Lung microvascular endothelial cell (primary cell): ENCODE measurements around the gene RASSF5. TPM values are rescaled to one million over a fixed set of nuclear protein-coding genes. Genes with fewer than 3 reads are reported as not detected.

Source experiments
- DNase-seq, 2 donors: peaks; one replicate each; pipeline versions ENCODE4 v3.0.0 to v3.0.0-alpha.2; 2010; ENCODE audit warnings: low read depth in 2 of 2
- total RNA-seq: library from RNA; depleted of rRNA; stranded (reverse); fragments of >200 nt; gene quantifications from 2 replicates; pipeline ENCODE4 v1.2.1, GENCODE V29; 2014

Gene RASSF5
- total RNA-seq, 1 donor from 2014 or later, result under 0.01 TPM

DNA sequence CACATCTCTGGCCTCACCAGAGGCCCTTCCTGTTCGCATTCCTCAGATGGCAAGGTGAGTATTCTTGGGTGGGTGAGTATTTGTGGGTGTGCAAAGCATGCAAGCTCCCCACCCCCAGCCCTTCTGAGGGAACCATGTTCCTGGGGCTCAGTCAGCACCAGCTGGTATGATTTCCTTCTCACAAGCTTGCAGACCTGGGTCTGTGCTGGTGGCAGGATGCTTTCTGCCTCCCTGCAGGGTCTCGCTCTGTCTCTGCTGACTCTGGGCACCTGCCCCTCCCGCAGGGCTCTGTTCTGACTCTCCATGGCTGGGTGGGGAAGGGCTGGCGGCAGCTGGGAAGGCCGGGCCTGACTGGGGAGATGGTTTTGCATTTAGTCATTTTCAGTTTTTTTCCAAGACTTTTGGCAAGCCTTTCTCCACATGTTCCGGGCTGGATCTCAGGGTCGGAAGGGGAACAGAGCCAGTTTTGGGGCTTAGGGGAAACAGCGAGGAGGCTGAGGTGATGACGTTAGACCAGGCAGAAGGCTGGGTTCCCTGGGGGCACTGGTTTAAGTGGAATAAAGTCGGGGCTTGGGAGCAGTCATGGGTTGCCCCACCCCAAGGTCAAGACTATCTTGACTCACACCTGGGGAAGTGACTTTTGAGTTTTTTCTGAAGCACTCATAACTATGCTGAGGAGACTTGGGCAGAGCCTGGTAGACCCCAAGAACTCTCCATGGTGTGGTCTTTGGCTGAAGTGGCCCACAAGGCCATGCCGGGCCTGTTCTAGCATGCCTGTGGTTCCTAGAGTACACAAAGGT, 6.2 kb downstream of the RASSF5 start:
- DNase-seq, result no peak

DNA sequence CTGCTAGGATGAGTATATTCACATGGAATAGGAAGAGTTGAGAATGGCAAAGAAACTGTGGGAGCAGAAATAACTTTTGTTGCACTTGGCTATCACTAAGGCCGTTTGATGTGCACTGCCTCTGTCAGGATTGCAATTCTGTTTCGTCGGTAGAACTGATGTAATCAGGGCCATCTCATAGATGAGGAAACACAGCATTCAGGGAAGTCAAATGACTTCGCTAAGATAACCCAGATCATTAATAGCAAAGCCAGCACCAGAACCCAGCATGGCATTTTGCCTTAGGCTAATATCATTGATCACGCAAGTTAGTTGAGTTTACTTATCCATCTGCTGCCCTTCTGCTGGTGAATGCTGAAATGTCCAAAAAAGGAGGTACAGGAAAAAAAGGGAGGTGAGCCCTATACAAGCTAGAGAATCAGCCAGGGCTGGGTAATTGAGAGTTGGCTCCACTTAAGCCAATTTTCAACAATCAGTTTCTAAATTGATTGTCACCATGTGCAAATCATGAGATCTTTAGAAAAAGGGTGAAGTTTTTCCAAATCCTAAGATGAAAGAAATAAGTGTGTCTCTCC, 7.6 kb downstream of the RASSF5 start:
- DNase-seq, result no peak

DNA sequence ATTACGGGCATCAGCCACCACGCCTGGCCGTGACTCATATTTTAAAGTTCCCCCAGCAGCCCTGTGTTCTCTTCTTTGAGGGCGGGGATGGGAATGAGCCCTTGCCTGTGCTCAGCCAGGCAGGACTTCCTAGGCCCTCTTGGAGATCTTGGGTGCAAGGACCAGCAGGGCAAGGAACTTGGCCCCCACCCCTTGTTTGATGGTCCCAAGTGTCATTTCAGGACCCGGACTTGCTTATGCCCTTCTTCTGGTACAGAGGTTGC, 9.3 kb downstream of the RASSF5 start:
- DNase-seq, result no peak

DNA sequence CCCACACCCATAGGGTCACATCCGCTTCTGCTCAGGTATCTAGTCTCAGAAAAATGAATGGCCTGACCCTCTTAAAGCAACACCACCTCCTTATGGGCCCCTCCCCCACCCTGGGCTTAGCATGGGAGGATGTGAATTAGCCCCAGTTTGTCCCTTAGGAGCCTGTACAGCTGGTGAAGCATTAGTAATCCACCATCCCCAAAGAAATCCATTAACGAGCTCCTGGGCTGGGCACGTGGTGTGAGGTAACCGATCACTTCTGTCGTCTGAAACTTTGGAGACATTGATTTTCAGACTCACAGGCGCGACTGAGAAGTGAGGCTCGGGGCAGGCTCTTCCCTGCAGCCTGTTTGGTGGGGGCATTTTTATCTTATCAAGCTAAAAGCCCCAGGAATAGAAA, 10.5 kb downstream of the RASSF5 start:
- no peak for DNase-seq

DNA sequence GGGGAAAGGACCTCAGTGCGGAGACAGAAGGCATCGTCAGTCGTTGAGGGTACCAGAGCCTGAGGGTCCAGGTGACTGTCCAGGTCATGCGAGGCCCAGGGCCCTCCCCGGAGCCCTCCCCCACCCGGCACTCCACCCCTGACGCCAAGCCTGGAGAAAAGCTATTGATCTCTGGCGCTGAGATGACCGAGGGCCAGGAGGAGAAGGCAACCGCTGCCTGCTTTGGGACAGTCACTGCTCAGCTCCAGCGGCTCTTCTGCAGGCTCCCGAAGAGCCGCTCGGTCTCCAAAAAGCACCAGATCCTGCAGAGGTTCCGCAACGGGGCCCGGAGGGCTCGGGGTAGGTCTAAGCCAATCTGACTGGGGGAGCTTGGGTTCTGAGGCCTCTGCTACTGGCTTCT, 10.9 kb downstream of the RASSF5 start:
- DNase-seq, result no peak

DNA sequence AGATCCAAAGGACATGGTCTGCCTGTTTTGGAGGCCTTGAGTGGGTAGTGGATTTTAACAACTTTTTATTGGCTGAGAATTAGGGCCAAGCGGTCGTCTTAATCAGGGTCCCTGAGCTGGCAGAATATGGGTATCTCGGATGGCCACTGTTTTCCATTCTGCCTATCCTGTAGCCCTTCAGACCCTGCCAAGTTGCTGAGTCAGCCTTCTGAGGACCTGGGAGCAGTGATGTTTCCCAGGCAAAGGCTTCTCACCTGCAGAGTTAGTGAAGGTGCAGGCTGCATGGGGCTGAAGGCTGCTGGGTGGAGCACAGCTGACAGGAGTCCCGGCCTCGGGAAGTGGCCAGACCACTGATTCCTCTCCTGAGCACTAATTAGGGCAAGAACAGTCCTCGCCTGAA, 11.4 kb downstream of the RASSF5 start:
- no peak for DNase-seq

DNA sequence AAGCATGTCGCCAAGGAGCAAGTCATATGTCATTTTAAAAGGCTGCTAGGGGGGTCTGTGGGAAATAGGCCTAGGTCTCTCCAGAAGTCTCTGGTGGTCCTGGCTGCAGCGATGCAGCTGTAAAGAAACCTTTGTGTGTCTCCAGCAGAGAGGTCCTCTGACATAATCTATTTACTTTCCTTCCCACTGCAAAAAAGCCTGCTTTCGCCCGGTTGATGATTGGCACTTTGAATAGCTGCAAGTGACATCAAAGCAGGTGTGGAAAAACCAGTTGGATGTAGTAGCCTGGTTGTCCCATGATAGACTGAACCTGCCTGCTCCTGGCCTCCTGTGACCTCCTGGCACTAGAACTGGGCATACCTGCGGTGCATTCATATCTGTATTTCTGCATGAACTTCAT, 13.8 kb downstream of the RASSF5 start:
- no peak for DNase-seq

DNA sequence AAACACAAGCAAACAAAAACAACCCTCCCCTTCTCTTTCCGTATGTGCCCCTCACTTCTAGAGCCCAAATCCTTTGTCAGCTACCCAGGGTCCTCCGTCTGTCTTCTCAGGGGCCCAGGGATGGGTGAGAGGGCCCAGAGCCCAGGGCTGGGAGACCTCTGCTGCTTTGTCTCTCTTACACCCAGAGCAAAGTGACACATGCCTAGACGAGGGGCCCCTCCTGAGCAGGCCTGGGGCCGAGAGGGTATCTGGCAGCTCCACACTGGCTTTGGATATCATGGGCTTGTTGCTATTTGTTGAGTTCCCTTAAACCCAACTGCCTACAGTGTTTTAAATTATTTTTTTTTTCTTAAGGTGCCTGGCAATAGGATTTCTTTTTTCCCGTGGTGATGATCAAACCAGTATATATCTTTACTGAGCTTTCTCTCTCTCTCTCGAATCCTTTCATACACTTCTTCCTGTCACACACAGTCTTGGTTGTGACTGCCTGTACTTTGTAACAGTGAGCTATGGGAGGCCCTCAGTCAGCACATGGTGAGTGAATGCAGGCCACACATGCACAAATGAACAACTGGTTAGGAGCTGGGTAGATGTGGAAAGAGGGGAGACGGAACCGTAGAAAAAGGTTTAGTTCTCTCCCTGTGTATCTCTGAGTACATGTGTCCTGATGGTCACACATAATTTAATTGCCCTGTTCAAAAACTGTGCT, 14.5 kb downstream of the RASSF5 start:
- no peak for DNase-seq

DNA sequence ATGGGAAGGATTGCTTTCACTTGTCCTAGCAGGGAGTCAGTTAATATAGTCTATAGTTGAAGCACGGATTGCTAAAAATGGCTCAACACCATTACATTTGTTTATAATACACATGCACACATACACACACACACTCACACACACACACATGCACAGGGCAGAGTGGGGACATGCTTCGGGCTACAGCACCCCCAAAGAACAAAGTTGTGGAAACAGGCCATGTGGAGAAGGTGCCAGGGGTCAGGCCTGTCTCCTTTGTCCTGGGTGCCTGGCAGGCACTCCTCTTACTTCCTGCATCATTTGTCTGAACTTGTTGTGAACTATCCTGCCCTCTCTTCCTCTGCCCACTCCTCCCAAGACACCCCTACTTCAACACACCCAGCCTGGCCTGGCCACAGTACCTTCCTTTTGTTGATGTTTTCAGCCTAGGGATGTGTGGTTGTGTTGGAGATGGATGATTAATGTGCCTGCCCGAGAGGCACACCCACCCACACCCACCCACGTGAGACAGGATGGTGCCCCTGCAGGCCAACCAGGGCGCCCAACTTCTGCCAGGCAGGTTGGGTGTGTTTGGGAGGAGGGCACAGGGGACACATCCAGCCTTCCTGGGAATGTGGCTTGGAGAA, 17.5 kb downstream of the RASSF5 start:
- no peak for DNase-seq

DNA sequence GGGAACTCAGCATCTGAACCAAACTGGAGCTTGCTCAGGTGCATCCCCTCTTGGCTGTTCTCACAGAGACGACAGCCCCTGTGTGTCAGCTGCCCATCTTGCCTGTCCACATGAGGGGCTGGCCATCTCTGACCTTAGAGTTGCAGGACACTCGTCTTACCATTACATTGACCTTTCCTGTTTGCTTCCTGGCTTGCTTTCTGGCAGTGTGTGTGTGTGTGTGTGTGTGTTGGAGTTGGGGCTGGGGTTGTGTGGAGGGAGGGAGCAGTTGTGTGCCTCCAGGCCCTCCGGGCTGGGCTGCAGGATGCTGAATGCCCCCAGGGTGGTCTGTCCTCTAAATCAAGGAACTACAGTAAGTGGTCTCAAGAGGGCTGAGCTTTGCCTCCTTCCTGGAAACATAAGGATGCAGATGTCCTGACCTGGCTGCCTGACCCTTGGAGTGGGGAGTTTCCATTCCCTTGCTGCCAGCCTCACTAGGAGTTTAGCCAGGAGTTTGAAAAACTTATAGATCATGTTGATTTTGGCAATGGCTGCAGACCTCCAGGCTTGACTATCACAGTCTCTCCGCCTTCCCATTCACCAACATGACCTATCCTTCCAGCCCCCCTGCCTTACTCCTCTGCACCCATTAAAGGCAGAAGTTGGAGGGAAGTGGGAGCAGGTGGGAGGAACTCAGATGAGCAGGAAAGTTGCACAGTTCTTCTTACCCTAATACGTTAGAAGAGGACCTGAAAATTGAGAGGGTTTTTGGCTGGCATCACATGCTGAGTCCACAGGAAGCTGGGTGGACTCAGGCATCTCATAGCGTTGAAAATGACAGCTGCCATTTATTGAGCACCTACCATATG, 19.0 kb downstream of the RASSF5 start:
- no peak for DNase-seq

DNA sequence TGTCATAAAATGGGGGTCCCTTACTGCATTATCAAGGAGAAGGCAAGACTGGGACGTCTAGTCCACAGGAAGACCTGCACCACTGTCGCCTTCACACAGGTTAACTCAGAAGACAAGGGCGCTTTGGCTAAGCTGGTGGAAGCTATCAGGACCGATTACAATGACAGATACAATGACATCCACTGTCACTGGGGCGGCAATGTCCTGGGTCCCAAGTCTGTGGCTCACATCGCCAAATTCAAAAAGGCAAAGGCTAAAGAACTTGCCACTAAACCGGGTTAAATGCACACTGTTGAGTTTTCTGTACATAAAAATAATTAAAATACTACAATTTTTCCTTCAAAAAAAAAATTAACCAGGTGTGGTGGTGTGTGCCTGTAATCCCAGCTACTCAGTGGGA, 22.1 kb downstream of the RASSF5 start:
- DNase-seq, result no peak

DNA sequence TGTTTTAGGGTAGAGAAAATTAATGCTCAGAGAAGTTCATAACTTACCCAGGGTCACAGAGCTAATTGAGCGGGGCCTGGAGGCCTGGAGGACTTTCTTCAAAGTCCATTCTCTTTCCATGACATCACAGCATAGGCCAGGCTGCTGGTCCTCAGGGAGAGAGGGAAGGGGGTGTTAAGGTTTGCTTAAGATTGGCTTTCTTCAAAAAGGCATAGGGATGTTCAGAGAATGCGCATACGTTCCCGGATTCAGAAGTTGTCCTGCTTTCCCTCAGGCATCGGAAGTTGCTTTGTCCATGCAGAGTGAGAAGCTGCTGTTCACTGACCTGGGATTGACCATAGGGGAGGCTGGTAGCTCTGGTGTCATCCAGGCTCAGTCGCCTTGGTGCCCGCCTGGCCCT, 25.0 kb downstream of the RASSF5 start:
- no peak for DNase-seq

DNA sequence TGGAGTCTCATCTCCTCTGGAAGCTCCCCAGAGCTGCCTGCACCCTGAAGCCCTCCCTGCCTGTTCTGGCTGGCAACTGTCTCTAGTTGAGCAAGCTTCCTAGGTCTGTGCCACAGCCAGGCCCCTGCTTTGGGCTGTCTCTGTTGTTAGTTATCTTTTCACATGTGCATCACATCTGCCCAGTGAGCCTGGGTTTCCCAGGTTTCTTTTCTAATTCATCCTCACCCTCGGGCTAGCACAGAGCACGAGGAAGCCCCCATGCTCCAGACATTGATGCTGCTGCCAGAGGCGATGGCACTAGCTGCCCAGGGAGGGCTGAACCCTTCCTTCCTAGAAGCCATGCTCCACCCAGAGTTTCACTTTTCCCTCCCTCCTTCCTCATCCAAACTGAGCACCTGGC, 27.2 kb downstream of the RASSF5 start:
- no peak for DNase-seq

DNA sequence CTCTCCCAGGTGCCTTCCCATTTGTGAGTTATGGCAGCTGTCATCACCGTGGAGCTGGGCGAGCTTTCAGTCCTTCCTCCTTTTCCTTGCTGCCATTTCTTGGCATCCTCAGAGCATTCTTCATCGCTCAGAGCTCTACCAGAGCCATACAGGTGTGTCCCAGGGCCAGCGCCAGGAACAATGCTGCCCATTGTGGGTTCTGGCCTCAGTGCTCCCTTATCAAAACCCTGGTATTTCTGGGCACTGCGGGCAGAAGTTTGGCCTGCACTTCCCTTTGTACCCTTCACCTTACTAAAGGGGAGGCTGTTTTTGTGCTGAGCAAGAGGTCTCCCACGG, 28.5 kb downstream of the RASSF5 start:
- DNase-seq, result no peak

DNA sequence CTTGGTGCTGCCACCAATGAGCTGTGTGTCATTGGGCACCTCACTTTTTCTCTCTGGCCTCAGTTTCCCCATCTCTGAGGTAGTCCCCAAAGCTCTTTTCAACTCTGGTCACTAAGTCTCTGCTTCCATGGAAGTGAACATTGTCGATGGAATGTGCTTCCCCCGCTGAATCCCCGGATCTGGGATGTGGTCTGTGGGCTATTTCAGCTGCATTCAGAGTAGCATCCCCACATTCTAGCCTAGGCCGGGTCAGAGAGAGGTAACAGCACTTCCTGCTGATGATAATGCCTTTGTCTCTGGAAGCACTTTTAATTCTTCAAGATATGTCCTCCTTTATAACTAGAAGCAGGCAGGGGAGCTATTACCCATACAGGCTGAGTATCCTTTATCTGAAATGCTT, 29.8 kb downstream of the RASSF5 start:
- no peak for DNase-seq

DNA sequence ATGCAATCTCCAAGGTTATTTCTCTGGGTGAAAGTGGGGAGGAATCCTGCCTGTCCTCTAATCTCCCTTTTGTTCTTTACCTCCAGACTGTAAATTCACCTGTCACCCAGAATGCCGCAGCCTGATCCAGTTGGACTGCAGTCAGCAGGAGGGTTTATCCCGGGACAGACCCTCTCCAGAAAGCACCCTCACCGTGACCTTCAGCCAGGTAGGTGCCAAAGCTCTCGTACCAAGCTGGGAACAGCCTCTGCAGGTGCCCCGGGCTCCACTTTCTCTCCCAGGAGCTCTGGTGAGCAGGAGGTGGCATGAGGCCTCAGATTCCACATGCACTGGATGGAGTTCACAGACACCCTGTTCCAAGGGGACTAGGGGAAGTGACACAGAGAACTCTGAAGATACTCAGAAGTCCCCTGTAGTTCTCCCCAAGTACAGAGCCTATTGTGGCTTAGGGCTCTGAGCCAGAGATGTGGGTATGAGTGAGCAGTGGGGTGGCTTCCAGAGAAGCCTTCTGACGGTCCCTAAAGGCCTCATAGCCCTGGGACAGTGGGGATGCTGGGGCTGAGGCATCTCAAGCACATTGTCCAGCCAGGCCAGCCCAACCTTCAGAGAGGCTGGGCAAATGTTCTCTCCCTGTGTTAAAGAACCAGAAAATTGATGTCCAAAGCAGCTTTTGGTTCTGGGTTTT, 30.9 kb downstream of the RASSF5 start:
- no peak for DNase-seq

DNA sequence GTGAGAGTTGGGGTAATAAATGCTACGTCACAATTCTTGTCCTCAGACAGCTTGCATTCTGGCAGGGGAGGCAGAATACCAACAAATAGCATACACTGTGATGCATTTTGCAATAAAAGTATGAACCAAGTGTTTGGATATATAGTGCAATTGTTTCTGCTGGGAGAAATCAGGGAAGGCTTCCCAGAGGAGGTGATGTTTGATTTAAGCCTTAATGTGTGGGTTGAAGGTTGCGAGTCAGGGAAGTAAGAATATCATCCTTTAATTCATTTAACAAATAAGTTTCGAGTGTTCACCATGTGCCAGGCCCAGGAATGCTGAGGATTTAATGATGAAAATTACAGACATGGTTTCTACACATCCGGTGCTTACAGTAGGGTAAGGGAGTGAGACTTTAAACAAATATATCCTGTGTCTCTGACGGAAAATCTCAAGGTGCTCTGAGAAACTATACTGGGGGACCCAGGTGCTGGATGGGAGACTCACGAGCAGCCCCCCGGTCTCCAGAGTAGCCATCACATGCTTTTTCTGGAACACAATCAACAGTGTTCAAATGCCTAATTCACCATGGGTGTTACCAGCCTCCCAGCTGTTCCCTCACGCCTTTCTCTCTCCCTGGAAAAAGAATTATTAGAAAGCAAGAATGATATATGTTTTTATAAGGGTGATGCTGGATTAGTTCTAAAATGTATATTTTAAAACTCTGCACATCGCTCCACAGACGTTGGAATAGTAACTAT, 31.7 kb downstream of the RASSF5 start:
- no peak for DNase-seq

DNA sequence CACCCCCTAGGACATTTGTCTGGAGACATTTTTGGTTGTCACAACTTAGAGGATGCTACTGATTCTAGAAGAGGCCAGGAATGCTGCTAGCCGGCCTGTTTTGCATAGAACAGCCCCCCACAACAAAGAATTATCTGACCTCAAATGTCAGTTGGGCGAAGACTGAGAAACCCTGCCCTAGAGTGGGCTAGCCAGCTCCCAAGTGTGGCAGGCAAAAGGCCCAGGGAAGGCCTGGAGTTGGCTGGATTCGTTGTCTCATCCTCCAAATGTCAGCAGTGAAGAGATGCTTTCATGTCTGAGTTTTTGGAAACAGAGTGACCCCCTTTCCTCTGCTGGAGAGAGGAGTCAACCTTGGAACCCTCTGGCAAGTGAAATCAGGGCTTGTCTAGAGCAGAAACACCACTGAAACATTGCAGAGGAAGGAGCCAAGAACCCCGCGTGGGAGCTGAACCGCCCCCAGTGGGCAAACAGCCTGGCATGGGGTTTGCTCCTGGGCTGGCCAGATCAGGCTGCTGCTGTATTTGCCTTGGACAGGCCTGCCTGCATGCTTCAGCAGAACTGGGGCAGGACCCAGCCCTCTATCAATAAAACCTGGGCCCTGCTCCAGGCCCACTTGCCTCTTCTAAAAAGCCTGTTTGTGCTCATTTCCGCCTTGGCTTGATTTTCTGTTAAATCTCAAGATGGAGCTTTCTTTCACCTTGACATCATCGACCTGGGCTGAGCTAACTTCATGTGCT, 32.9 kb downstream of the RASSF5 start:
- DNase-seq, result no peak

DNA sequence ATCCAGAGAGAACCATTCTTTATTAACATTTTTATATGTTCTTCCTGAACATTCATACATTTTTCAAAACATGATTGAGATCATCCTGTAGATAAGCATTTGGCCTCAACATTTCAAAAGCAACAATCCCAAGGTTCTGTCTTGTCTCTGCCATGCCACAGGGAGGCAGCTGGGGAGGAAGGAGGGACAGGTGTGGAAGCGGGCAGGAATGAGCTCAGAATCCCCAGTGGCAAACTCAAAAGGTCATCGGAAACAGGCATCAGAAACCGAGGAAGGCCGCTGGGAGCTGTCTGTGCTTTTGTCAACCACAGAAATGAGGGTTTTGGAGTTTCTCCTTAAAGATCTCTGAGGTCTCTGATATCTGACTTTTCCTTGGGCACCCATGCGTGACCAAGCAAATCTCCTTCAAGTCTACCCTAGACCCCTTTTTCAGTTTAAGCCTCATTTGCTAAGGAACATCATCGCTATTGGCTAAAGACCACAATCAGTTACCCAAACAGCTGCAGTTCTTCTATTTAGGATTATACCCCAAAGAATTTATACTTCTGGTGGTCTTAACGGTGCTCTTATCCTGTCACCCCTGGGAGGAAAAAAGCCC, 34.0 kb downstream of the RASSF5 start:
- no peak for DNase-seq
